ENCODE data around the gene VAC14.
"Not testable (repeated sequence)": the region's sequence is repeated elsewhere in the genome, so short reads cannot be mapped to it uniquely, and the experiment has no call there.

VAC14 gene

GRCh38 chr16:70674221-70675014 is 126.5 kb downstream of the VAC14 start:
- no peak for TF ChIP-seq CTCF (IDR thresholded peaks at IDR 0.05)
- no peak for TF ChIP-seq ZFX (IDR thresholded peaks at IDR 0.05; ENCODE audit: borderline replicate concordance)
- no peak overlapping the region for H3K27ac ChIP-seq

- H3K27ac ChIP-seq: not testable (repeated sequence)
These were observed 130.0 kb downstream of the VAC14 start for GRCh38 chr16:70670938-70671337.

- no peak overlapping the region for H3K27ac ChIP-seq
- TF ChIP-seq ZFX (IDR thresholded peaks at IDR 0.05; ENCODE audit: borderline replicate concordance) (no peak), CTCF (IDR thresholded peaks at IDR 0.05) (no peak)
These were observed 130.8 kb downstream of the VAC14 start for GRCh38 chr16:70670175-70670574.

DNA sequence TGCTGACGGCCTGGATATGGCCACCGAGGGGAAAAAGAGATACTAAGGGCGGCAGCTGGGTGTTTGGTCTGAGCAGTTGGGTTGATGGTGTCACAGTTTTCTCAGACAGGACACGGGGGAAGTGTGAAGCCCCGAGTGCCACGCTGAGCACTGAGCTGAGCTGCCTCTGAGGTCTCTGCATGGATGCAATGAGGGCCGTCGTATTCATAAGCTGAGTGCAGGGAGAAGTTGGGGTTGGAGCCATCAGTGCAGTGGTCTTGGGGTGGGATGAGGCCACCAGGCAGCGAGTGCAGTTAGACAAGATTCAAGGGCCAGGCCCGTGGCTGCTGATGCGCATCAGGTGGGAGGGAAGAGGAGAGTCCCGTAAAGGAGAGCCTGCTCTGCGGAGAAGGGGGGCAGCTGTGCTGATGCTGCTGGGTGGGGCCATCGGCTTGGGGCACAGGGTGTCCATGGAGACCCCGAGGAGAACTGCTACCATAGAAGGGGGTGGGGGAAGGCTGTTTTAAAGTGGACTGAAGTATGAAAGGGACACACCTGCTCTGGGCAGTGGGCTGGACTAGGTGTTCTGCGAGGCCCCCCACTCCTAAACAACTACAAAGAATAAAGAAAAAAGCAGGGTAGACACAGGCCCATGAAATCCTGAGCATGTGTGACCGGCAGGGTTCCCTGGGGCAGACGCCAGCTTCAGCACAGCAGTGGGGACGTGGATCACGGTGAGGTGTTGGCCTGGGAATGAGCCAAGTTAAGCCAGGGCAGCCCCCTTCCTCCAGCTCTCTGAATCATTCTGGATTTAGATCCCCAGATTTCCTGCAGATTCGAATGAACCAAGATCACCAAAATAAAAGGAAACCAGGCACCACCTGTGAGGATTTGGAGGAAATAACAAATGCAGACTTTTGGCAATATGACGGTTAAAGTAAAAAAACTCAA is 134.9 kb downstream of the VAC14 start:
- TF ChIP-seq ZFX (IDR thresholded peaks at IDR 0.05; ENCODE audit: borderline replicate concordance) (no peak), CTCF (IDR thresholded peaks at IDR 0.05) (no peak)
- no peak overlapping the region for H3K27ac ChIP-seq

DNA sequence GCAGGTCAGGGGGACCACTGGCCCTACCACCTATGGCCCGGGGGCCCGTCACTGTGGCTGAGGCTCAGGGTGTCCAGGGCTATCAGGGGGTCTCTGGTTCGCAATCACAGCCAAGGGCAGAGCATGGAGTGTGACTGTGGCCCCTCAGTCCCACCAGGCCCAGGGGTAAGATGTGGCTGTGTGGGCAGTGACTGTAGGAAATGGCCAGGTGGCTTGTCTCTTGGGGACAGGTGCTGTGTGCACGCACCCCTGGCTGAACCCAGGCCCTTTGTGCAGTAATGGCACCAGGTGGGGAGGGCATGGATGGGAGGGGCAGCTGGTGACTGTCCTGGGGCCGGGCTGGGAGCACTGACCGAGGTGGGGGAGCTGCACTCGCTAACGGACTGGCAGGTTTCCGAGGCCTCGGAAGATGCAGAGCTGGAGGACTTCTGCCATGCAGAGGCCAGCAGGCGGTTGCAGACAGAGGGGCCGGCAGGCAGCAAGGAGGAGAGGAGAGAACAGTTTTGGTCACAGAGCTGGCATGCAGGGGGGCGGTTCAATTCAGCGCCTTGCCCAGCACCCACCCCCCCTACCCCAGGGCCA is 135.8 kb downstream of the VAC14 start:
- TF ChIP-seq ZFX (IDR thresholded peaks at IDR 0.05; ENCODE audit: borderline replicate concordance) (no peak), CTCF (IDR thresholded peaks at IDR 0.05) (no peak)
- H3K27ac ChIP-seq: no peak overlapping the region

GRCh38 chr16:70664325-70665112 is 136.4 kb downstream of the VAC14 start:
- TF ChIP-seq ZFX (IDR thresholded peaks at IDR 0.05; ENCODE audit: borderline replicate concordance): no peak
- H3K27ac ChIP-seq: no peak overlapping the region

GRCh38 chr16:70663524-70664324 is 137.2 kb downstream of the VAC14 start:
- TF ChIP-seq ZFX (IDR thresholded peaks at IDR 0.05; ENCODE audit: borderline replicate concordance): no peak
- TF ChIP-seq CTCF (IDR thresholded peaks at IDR 0.05): no peak

More at GRCh38 chr16:70663524-70664324, 137.2 kb downstream of the VAC14 start:
- H3K27ac ChIP-seq: no peak overlapping the region
